Right forelimb (tissue), 1 donor: Measurements from ENCODE around the gene CDS1.
"Not testable (repeated sequence)": the region's sequence is repeated elsewhere in the genome, so short reads cannot be mapped to it uniquely, and the experiment has no call there.

Experiments used
- DNase-seq: peaks from one replicate; pipeline ENCODE4 v3.0.0-alpha.2; 2018

Gene CDS1

GRCh38 chr4:84582988-84583875, at the start of gene CDS1:
Gene CDS1, plus strand, starts transcription at chr4:84583127. Its CDS starts 275 bp downstream, at chr4:84583402.
- DNase-seq, result peak; percentile 47

- no peak for DNase-seq
Measured at GRCh38 chr4:84535901-84536300, 47.0 kb upstream of the CDS1 start.

GRCh38 chr4:84545093-84545492, 37.8 kb upstream of the CDS1 start:
- no peak for DNase-seq

- DNase-seq, result no peak
Measured at GRCh38 chr4:84547211-84547610, 35.7 kb upstream of the CDS1 start.

GRCh38 chr4:84549191-84549590, 33.7 kb upstream of the CDS1 start:
- not testable (repeated sequence) for DNase-seq

- DNase-seq, result no peak
Measured at GRCh38 chr4:84562156-84562555, 20.8 kb upstream of the CDS1 start.

- no peak for DNase-seq
Measured at GRCh38 chr4:84563002-84563401, 19.9 kb upstream of the CDS1 start.

GRCh38 chr4:84565951-84566350, 17.0 kb upstream of the CDS1 start:
- DNase-seq, result no peak

GRCh38 chr4:84568496-84568895, 14.4 kb upstream of the CDS1 start:
- DNase-seq, result no peak

GRCh38 chr4:84569009-84569408, 13.9 kb upstream of the CDS1 start:
- no peak for DNase-seq

GRCh38 chr4:84573385-84574068, 9.4 kb upstream of the CDS1 start:
- no peak for DNase-seq

- no peak for DNase-seq
Measured at GRCh38 chr4:84574069-84574720, 8.7 kb upstream of the CDS1 start.

GRCh38 chr4:84578540-84579402, 4.2 kb upstream of the CDS1 start:
- no peak for DNase-seq

GRCh38 chr4:84579403-84579776, 3.5 kb upstream of the CDS1 start:
- no peak for DNase-seq

GRCh38 chr4:84582302-84582987, 482 bp upstream of the CDS1 start:
- DNase-seq, result peak; percentile 91

GRCh38 chr4:84583876-84584380, 1.0 kb downstream of the CDS1 start:
- no peak for DNase-seq

GRCh38 chr4:84585251-84585650, 2.3 kb downstream of the CDS1 start:
- DNase-seq, result no peak

- no peak for DNase-seq
Measured at GRCh38 chr4:84594724-84595123, 11.8 kb downstream of the CDS1 start.

- no peak for DNase-seq
Measured at GRCh38 chr4:84596826-84597225, 13.9 kb downstream of the CDS1 start.

- no peak for DNase-seq
Measured at GRCh38 chr4:84597450-84597849, 14.5 kb downstream of the CDS1 start.

GRCh38 chr4:84606645-84607044, 23.7 kb downstream of the CDS1 start:
- no peak for DNase-seq

GRCh38 chr4:84611531-84611930, 28.6 kb downstream of the CDS1 start:
- no peak for DNase-seq
